CD4-positive, alpha-beta T cell treated with Interleukin-2 at 100 ng/mL for 4 hours (primary cell): ENCODE measurements around the gene PI4K2A.

Source experiments
- DNase-seq: peaks from one replicate; pipeline ENCODE4 v3.0.0-alpha.2; 2020; ENCODE audit warnings: low spot score

PI4K2A gene

GRCh38 chr10:97640174-97640867, at the start of gene PI4K2A:
Gene PI4K2A, plus strand, starts transcription at chr10:97640671. Its CDS starts 72 bp downstream, at chr10:97640743.
- DNase-seq: peak; percentile 99

GRCh38 chr10:97590748-97591495, 49.5 kb upstream of the PI4K2A start:
- no peak for DNase-seq

- no peak for DNase-seq
These were observed 47.0 kb upstream of the PI4K2A start for GRCh38 chr10:97593421-97593820.

GRCh38 chr10:97596101-97597082, 44.1 kb upstream of the PI4K2A start:
- DNase-seq: no peak

- DNase-seq: no peak
These were observed 42.7 kb upstream of the PI4K2A start for GRCh38 chr10:97597778-97598177.

- no peak for DNase-seq
These were observed 41.8 kb upstream of the PI4K2A start for GRCh38 chr10:97598407-97599271.

- DNase-seq: no peak
These were observed 41.2 kb upstream of the PI4K2A start for GRCh38 chr10:97599272-97599619.

- DNase-seq: no peak
These were observed 39.9 kb upstream of the PI4K2A start for GRCh38 chr10:97600616-97601015.

GRCh38 chr10:97601268-97602215, 38.9 kb upstream of the PI4K2A start:
- no peak for DNase-seq

GRCh38 chr10:97607095-97607636, 33.3 kb upstream of the PI4K2A start:
- DNase-seq: no peak

GRCh38 chr10:97608991-97609561, 31.4 kb upstream of the PI4K2A start:
- DNase-seq: no peak

- no peak for DNase-seq
These were observed 29.0 kb upstream of the PI4K2A start for GRCh38 chr10:97611473-97611872.

GRCh38 chr10:97612386-97612785, 28.1 kb upstream of the PI4K2A start:
- no peak for DNase-seq

- no peak for DNase-seq
These were observed 22.2 kb upstream of the PI4K2A start for GRCh38 chr10:97618285-97618684.

GRCh38 chr10:97618733-97619132, 21.7 kb upstream of the PI4K2A start:
- DNase-seq: no peak

GRCh38 chr10:97623277-97623676, 17.2 kb upstream of the PI4K2A start:
- DNase-seq: no peak

- no peak for DNase-seq
These were observed 12.7 kb upstream of the PI4K2A start for GRCh38 chr10:97627731-97628130.

- no peak for DNase-seq
These were observed 12.2 kb upstream of the PI4K2A start for GRCh38 chr10:97628228-97628627.

GRCh38 chr10:97629289-97629688, 11.2 kb upstream of the PI4K2A start:
- no peak for DNase-seq

- DNase-seq: no peak
These were observed 9.4 kb upstream of the PI4K2A start for GRCh38 chr10:97631098-97631497.
